ENCODE measurements around the gene MGMT. TPM values are rescaled to one million over a fixed set of nuclear protein-coding genes. Genes with fewer than 3 reads are reported as not detected.

The MGMT gene
- polyA plus RNA-seq, 1 experiment: 10.9 TPM

DNA sequence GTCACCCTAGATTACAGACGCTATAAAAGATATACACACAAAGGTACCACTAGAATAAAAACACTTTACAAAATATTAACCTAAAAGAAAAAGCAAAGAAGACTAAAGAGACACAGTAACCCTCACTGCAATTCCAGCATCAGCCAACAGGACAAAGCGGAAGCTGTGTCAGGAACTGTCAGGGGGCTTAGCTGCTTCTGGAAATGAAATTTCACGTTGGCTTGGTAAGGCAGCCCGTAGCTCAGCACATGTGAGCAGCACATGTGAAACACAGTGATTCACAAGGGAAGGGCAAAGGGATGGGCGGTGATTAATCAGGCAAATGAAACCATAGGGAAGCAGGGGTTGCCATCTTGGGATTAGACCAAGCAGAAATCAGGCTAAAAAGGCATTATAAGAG, 195.4 kb downstream of the MGMT start:
- no peak for DNase-seq (ENCODE audit: low read depth, low spot score)
- TF ChIP-seq, protein P1, sequence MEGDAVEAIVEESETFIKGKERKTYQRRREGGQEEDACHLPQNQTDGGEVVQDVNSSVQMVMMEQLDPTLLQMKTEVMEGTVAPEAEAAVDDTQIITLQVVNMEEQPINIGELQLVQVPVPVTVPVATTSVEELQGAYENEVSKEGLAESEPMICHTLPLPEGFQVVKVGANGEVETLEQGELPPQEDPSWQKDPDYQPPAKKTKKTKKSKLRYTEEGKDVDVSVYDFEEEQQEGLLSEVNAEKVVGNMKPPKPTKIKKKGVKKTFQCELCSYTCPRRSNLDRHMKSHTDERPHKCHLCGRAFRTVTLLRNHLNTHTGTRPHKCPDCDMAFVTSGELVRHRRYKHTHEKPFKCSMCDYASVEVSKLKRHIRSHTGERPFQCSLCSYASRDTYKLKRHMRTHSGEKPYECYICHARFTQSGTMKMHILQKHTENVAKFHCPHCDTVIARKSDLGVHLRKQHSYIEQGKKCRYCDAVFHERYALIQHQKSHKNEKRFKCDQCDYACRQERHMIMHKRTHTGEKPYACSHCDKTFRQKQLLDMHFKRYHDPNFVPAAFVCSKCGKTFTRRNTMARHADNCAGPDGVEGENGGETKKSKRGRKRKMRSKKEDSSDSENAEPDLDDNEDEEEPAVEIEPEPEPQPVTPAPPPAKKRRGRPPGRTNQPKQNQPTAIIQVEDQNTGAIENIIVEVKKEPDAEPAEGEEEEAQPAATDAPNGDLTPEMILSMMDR (IDR thresholded peaks at IDR 0.05; ENCODE audit: low read depth, low read length): 0 out of 2 replicates have a peak, but pooled peaks have one; percentile 2
- Histone ChIP-seq H3K4me3 (ENCODE audit: low read depth, low read length) (no peak overlapping the region), H3K9me3 (ENCODE audit: control insufficient read depth, insufficient read depth, low read length) (no peaks in the 10 kb centered on the region), H3K27ac (ENCODE audit: low read depth, low read length) (no peak overlapping the region), H3K27me3 (ENCODE audit: control insufficient read depth, insufficient read depth, low read length) (no peaks in the 10 kb centered on the region)
- ChIA-PET CTCF (no interaction called here), POLR2A (no interaction called here)

DNA sequence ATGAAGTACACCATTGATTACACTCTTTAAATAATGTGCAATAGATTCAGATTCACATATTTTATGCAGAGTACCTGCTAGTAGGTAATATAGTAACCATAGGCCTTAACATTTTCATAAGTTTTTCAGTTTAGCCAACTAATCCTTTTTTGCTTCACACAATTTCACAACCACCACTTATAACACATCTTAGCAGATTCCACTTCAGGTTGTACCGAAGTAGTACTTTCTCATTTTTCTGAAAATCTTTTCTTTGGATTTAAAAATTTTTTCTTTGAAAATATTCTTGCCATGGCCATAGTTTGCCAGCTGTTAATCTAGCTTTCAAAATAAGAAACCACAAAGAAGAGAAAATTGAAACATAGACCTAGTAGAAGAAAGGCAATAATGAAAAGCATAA, 203.1 kb downstream of the MGMT start:
- H3K4me3 ChIP-seq (ENCODE audit: low read depth, low read length): no peak overlapping the region
- ChIA-PET CTCF (no interaction called here), POLR2A (no interaction called here)
- TF ChIP-seq, protein P1 (IDR thresholded peaks at IDR 0.05; ENCODE audit: low read depth, low read length): no peak
- no peaks in the 10 kb centered on the region for H3K27me3 ChIP-seq (ENCODE audit: control insufficient read depth, insufficient read depth, low read length)
- DNase-seq (ENCODE audit: low read depth, low spot score): no peak
- peaks cover 7% of the 10 kb centered on the region for H3K9me3 ChIP-seq (ENCODE audit: control insufficient read depth, insufficient read depth, low read length)
- H3K27ac ChIP-seq (ENCODE audit: low read depth, low read length): no peak overlapping the region

DNA sequence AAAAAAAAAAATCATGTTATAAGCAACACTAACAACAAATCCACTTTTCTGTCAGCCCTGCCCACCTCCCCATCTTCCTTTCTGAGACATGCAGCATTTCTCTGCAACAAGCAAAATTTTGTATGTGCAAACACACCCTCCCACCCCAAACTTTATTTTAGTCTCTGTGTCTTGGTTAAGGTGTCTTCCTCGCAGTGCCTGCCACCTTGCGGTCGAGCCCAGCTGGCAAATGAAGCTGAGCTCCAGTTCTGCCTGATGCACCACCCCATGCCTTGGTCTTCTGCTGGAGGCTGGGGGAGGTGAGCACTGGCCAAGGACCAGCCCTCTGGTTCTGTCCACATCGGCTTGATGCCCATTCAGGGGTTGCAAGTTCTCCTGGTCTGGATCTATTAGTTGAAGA, 206.3 kb downstream of the MGMT start:
- Histone ChIP-seq H3K4me3 (ENCODE audit: low read depth, low read length) (no peak overlapping the region), H3K9me3 (ENCODE audit: control insufficient read depth, insufficient read depth, low read length) (peaks cover 29% of the 10 kb centered on the region), H3K27me3 (ENCODE audit: control insufficient read depth, insufficient read depth, low read length) (no peaks in the 10 kb centered on the region), H3K27ac (ENCODE audit: low read depth, low read length) (no peak overlapping the region)
- TF ChIP-seq, protein P1 (IDR thresholded peaks at IDR 0.05; ENCODE audit: low read depth, low read length): no peak
- POLR2A ChIA-PET: no interaction called here
- no peak for DNase-seq (ENCODE audit: low read depth, low spot score)
- CTCF ChIA-PET: no interaction called here

DNA sequence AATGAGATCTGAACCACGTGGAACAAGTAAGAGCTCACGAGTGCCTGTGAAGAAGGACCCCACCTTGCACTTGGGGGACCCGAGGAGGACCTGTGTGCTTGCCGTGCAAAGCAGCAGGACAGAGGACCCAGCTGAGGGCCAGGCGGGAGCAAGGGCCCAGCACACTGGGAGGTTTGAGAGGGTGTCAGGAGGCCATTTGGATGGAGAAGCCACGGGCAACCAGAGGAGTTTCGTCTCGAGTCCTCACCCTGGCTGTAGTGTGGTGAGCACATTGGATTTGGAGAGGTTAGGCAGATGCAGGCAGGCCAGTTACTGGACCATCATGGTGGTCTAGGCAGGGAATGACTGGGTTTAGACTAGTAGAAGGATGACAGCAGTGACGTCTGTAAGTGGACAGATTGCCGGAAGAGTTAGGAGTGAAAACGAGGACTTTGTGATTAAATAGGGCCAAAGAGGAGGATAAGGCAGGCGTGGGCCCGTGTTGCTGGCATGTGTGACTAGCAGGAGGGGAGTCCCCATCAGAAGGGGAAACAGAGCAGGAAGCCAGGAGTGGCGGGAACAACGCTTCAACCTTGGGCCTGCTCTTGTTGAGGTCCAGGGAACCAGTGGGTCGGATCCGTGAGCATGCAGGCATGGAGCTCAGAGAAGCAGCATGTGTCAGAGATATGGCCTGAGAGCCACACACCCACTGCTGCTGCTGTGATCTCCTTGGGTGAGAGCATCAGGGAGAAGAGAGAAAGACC, 208.2 kb downstream of the MGMT start:
- Histone ChIP-seq H3K27me3 (ENCODE audit: control insufficient read depth, insufficient read depth, low read length) (no peaks in the 10 kb centered on the region), H3K27ac (ENCODE audit: low read depth, low read length) (no peak overlapping the region), H3K9me3 (ENCODE audit: control insufficient read depth, insufficient read depth, low read length) (peaks cover 33% of the 10 kb centered on the region), H3K4me3 (ENCODE audit: low read depth, low read length) (no peak overlapping the region)
- CTCF ChIA-PET: no interaction called here
- TF ChIP-seq, protein P1 (IDR thresholded peaks at IDR 0.05; ENCODE audit: low read depth, low read length): no peak
- no peak for DNase-seq (ENCODE audit: low read depth, low spot score)
- POLR2A ChIA-PET: no interaction called here

DNA sequence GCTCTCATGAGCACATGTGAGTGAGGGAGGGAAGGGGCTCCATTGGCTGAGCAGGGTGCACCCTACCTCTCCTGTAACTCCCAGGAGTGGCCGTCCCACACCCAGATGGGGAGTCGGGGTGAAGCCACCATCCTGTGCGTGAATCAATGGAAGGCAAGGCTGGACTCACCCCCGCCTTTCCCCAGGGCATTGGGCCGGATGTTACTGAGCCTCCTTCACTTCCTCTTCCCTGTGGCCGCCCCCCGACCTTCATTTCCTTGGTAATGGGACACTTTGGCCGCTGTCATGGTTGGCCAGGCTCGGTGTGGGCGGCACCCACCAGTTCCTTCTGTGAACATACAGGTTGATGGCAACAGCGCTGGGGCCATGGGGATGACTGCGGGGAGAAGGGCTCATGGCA, 209.0 kb downstream of the MGMT start:
- Histone ChIP-seq H3K9me3 (ENCODE audit: control insufficient read depth, insufficient read depth, low read length) (peaks cover 41% of the 10 kb centered on the region), H3K27me3 (ENCODE audit: control insufficient read depth, insufficient read depth, low read length) (no peaks in the 10 kb centered on the region), H3K4me3 (ENCODE audit: low read depth, low read length) (no peak overlapping the region), H3K27ac (ENCODE audit: low read depth, low read length) (no peak overlapping the region)
- ChIA-PET CTCF (no interaction called here), POLR2A (no interaction called here)
- DNase-seq (ENCODE audit: low read depth, low spot score): no peak
- TF ChIP-seq, protein P1 (IDR thresholded peaks at IDR 0.05; ENCODE audit: low read depth, low read length): no peak
